GM23338 (cell line): ENCODE measurements around the gene FBLN2. TPM values are rescaled to one million over a fixed set of nuclear protein-coding genes. Genes with fewer than 3 reads are reported as not detected.
A peak's percentile ranks its signal among the peaks of the same experiment; 100 is the strongest.

Experiments used
- ATAC-seq: fragments of 200-7000 bp; cut with Tn5 transposase; 3 replicates; pipeline ENCODE4 v1.9.1; 2020
- DNase-seq: peaks from one replicate; pipeline ENCODE4 v3.0.0-alpha.2; 2015; ENCODE audit warnings: low spot score
- H2AFZ ChIP-seq: fragments of 200-600 bp; sonication (generic); 2 replicates; pipeline ENCODE4 v1.8.0; 2016; ENCODE audit warnings: antibody characterized with exemption, mild to moderate bottlenecking, moderate library complexity
- H3F3A ChIP-seq: fragments of 200-600 bp; sonication (generic); replicated peaks from 2 replicates; pipeline ENCODE4 v1.8.0; 2017; ENCODE audit warnings: antibody characterized with exemption, mixed run types, low read depth
- H3K27ac ChIP-seq: fragments of 200-600 bp; sonication (generic); 2 replicates; pipeline ENCODE4 v1.6.1; 2016; ENCODE audit warnings: low read depth
- H3K27me3 ChIP-seq: fragments of 200-600 bp; sonication (generic); 2 replicates; pipeline ENCODE4 v1.8.0; 2016; ENCODE audit warnings: mild to moderate bottlenecking, mixed run types, moderate library complexity; ENCODE audit not compliant: insufficient read depth
- H3K36me3 ChIP-seq: fragments of 200-600 bp; sonication (generic); 2 replicates; pipeline ENCODE4 v1.8.0; 2016; ENCODE audit warnings: mild to moderate bottlenecking; ENCODE audit not compliant: insufficient read depth
- H3K4me1 ChIP-seq: fragments of 200-600 bp; sonication (generic); 2 replicates; pipeline ENCODE4 v1.8.0; 2016; ENCODE audit warnings: mild to moderate bottlenecking, moderate library complexity; ENCODE audit not compliant: insufficient read depth
- H3K4me2 ChIP-seq: fragments of 200-600 bp; sonication (generic); 2 replicates; pipeline ENCODE4 v1.7.1; 2017; ENCODE audit warnings: mixed run types
- H3K4me3 ChIP-seq: fragments of 200-600 bp; sonication (generic); 2 replicates; pipeline ENCODE4 v1.6.1; 2016; ENCODE audit warnings: mixed run types
- H3K79me2 ChIP-seq: fragments of 200-600 bp; sonication (generic); replicated peaks from 2 replicates; pipeline ENCODE4 v1.8.0; 2017; ENCODE audit warnings: mild to moderate bottlenecking; ENCODE audit not compliant: insufficient read depth
- H3K9me2 ChIP-seq: fragments of 200-600 bp; sonication (generic); 2 replicates; pipeline ENCODE4 v1.8.0; 2017; ENCODE audit not compliant: insufficient read depth
- H4K20me1 ChIP-seq: fragments of 200-600 bp; sonication (generic); replicated peaks from 2 replicates; pipeline ENCODE4 v1.8.0; 2017; ENCODE audit warnings: mild to moderate bottlenecking; ENCODE audit not compliant: insufficient read depth
- H3K27ac Mint-ChIP-seq: 2 replicates; pipeline ENCODE4 v1.8.0; 2020; ENCODE audit warnings: inconsistent platforms, mild to moderate bottlenecking, moderate library complexity, mixed read lengths
- H3K27me3 Mint-ChIP-seq: 3 replicates; pipeline ENCODE4 v1.8.0; 2022; ENCODE audit warnings: low read depth, mild to moderate bottlenecking, moderate library complexity, mixed read lengths, inconsistent platforms; ENCODE audit not compliant: insufficient read depth, poor library complexity
- H3K36me3 Mint-ChIP-seq: 3 replicates; pipeline ENCODE4 v1.8.0; 2021; ENCODE audit warnings: low read depth, mild to moderate bottlenecking, inconsistent platforms, moderate library complexity, mixed read lengths
- H3K4me1 Mint-ChIP-seq: 3 replicates; pipeline ENCODE4 v1.8.0; 2020; ENCODE audit warnings: mild to moderate bottlenecking, inconsistent platforms, mixed read lengths
- H3K4me3 Mint-ChIP-seq: 3 replicates; pipeline ENCODE4 v1.8.0; 2021; ENCODE audit warnings: moderate library complexity, mild to moderate bottlenecking, inconsistent platforms, mixed read lengths
- H3K9me3 Mint-ChIP-seq: 3 replicates; pipeline ENCODE4 v1.8.0; 2020; ENCODE audit warnings: moderate library complexity, mild to moderate bottlenecking, inconsistent platforms, mixed read lengths
- CREB1 ChIP-seq: fragments of 250-450 bp; sonication (Bioruptor Pico); IDR thresholded peaks from 2 replicates; pipeline ENCODE4 v1.5.0; 2020; ENCODE audit warnings: low read depth, mild to moderate bottlenecking, moderate library complexity
- CTCF ChIP-seq, 2 experiments: fragments of 200-600 bp in 1 of 2; sonication (generic) in 1 of 2; conservative IDR thresholded peaks; 2 replicates each; pipeline versions ENCODE4 v1.5.1 to v1.6.1; 2016 to 2017; ENCODE audit warnings: antibody characterized with exemption in 2 of 2, low read depth in 2 of 2, mild to moderate bottlenecking in 2 of 2, moderate library complexity in 1 of 2
- ETS1 ChIP-seq: IDR thresholded peaks from 2 replicates; pipeline ENCODE4 v1.6.1; 2016; ENCODE audit warnings: antibody characterized with exemption
- EZH2phosphoT487 ChIP-seq: fragments of 200-600 bp; sonication (generic); IDR thresholded peaks from one replicate; pipeline ENCODE4 v1.8.1; 2018; ENCODE audit warnings: antibody characterized with exemption; ENCODE audit not compliant: unreplicated experiment
- NANOG ChIP-seq: IDR thresholded peaks from 2 replicates; pipeline ENCODE4 v1.6.1; 2016; ENCODE audit warnings: antibody characterized with exemption, borderline replicate concordance
- POLR2AphosphoS5 ChIP-seq: IDR thresholded peaks from 2 replicates; pipeline ENCODE4 v1.6.1; 2016; ENCODE audit warnings: antibody characterized with exemption, low read depth
- REST ChIP-seq: IDR thresholded peaks from one replicate; pipeline ENCODE4 v1.6.1; 2018; ENCODE audit warnings: antibody characterized with exemption; ENCODE audit not compliant: unreplicated experiment
- STAT1 ChIP-seq: IDR thresholded peaks from one replicate; pipeline ENCODE4 v1.6.1; 2016; ENCODE audit warnings: antibody characterized with exemption; ENCODE audit not compliant: unreplicated experiment
- ZNF114 ChIP-seq: fragments of 250-450 bp; sonication (Bioruptor Pico); IDR thresholded peaks from 2 replicates; pipeline ENCODE4 v1.5.0; 2020; ENCODE audit warnings: mild to moderate bottlenecking, moderate library complexity
- ZNF331 ChIP-seq: fragments of 250-450 bp; sonication (Bioruptor Pico); IDR thresholded peaks from 2 replicates; pipeline ENCODE4 v1.5.0; 2020; ENCODE audit warnings: low read depth, mild to moderate bottlenecking, moderate library complexity
- polyA plus RNA-seq: library from polyadenylated mRNA; unstranded; fragments of >200 nt; fragmentation: Nextera tagmentation; extraction: Ambion mirVana; gene quantifications from 2 replicates; pipeline ENCODE4 v1.2.1, GENCODE V29; 2016
- total RNA-seq: library from RNA; depleted of rRNA; stranded (reverse); fragments of >200 nt; shearing (Covaris generic); gene quantifications from 2 replicates; pipeline ENCODE4 v1.2.3, GENCODE V29; 2014

FBLN2 gene
- total and polyA plus RNA-seq, 2 experiments from 2014 or later = 18.8 to 26.8 TPM

- no peak for TF ChIP-seq CTCF (conservative IDR thresholded peaks at IDR 0.05; ENCODE audit: low read depth in 2 of 2)
- TF ChIP-seq CREB1 (CRISPR knock-in tag) = no peak
- TF ChIP-seq ZNF114 (CRISPR knock-in tag) = no peak
- TF ChIP-seq NANOG = no peak
- TF ChIP-seq ZNF331 = no peak
- no peak for TF ChIP-seq REST
These were observed 2.9 kb upstream of the FBLN2 start (continued) for GRCh38 chr3:13545952-13546454.

GRCh38 chr3:13546667-13547171 is 2.2 kb upstream of the FBLN2 start:
- Mint-ChIP-seq H3K4me3 (no peak overlapping the region), H3K36me3 (peaks cover 2% of the 10 kb centered on the region; the same call in 1 of the 3 replicates), H3K9me3 (peaks cover 12% of the 10 kb centered on the region), H3K27ac (no peak overlapping the region), H3K27me3 (peaks cover 21% of the 10 kb centered on the region), H3K4me1 (peaks cover 35% of the 10 kb centered on the region)
- H3K9me2 ChIP-seq = no peaks in the 10 kb centered on the region
- peak; percentile 4 for ATAC-seq
- no peak for DNase-seq
- H3K27me3 ChIP-seq = peaks cover 13% of the 10 kb centered on the region
- H3K4me2 ChIP-seq = no peak overlapping the region
- H3K79me2 ChIP-seq = no peaks in the 10 kb centered on the region
- H3K36me3 ChIP-seq = peaks cover 6% of the 10 kb centered on the region; the same call in 1 of the 2 replicates
- no peaks in the 10 kb centered on the region for H3F3A ChIP-seq
- TF ChIP-seq EZH2phosphoT487 (no peak), POLR2AphosphoS5 (no peak), STAT1 (no peak), ETS1 (no peak), CTCF (conservative IDR thresholded peaks at IDR 0.05; ENCODE audit: low read depth in 2 of 2) (no peak), REST (no peak)
- H4K20me1 ChIP-seq = no peaks in the 10 kb centered on the region
- H3K4me3 ChIP-seq = no peak overlapping the region
- H2AFZ ChIP-seq = no peak overlapping the region
- H3K4me1 ChIP-seq = peaks cover 5% of the 10 kb centered on the region; the same call in 1 of the 2 replicates
- no peak overlapping the region for H3K27ac ChIP-seq
